H9 (cell line): ENCODE measurements around the gene PLD1. TPM values are rescaled to one million over a fixed set of nuclear protein-coding genes. Genes with fewer than 3 reads are reported as not detected.

Experiments
- DNase-seq: peaks from one replicate; pipeline ENCODE4 v3.0.0-alpha.2; 2017
- H2AFZ ChIP-seq: one replicate; pipeline ENCODE4 v1.6.1; 2013; ENCODE audit warnings: mild to moderate bottlenecking, low read length, control low read depth, moderate library complexity
- H2AK5ac ChIP-seq: 2 replicates; pipeline ENCODE4 v1.6.1; 2013; ENCODE audit warnings: low read length, control low read depth, mixed read lengths; ENCODE audit not compliant: insufficient read length
- H2BK120ac ChIP-seq: one replicate; pipeline ENCODE4 v1.6.1; 2013; ENCODE audit warnings: low read depth, mild to moderate bottlenecking, low read length, control low read depth, inconsistent platforms; ENCODE audit not compliant: poor library complexity, severe bottlenecking
- H2BK12ac ChIP-seq: 2 replicates; pipeline ENCODE4 v1.6.1; 2013; ENCODE audit warnings: low read length, control low read depth, mixed read lengths, low read depth; ENCODE audit not compliant: insufficient read length
- H2BK15ac ChIP-seq: 2 replicates; pipeline ENCODE4 v1.6.1; 2013; ENCODE audit warnings: low read depth, low read length, control low read depth
- H2BK20ac ChIP-seq: one replicate; pipeline ENCODE4 v1.6.1; 2013; ENCODE audit warnings: low read depth, mild to moderate bottlenecking, low read length, control low read depth, inconsistent platforms; ENCODE audit not compliant: poor library complexity, severe bottlenecking
- H2BK5ac ChIP-seq: 2 replicates; pipeline ENCODE4 v1.6.1; 2013; ENCODE audit warnings: low read length, control low read depth, mixed read lengths; ENCODE audit not compliant: insufficient read length
- H3K14ac ChIP-seq: 2 replicates; pipeline ENCODE4 v1.6.1; 2013; ENCODE audit warnings: low read length, control low read depth; ENCODE audit not compliant: insufficient read depth
- H3K18ac ChIP-seq: 2 replicates; pipeline ENCODE4 v1.6.1; 2013; ENCODE audit warnings: low read depth, mild to moderate bottlenecking, mixed read lengths, low read length, control low read depth; ENCODE audit not compliant: insufficient read length
- H3K23ac ChIP-seq: 2 replicates; pipeline ENCODE4 v1.6.1; 2013; ENCODE audit warnings: low read length, control low read depth, mixed read lengths, low read depth; ENCODE audit not compliant: insufficient read length
- H3K23me2 ChIP-seq: 2 replicates; pipeline ENCODE4 v1.6.1; 2013; ENCODE audit warnings: low read depth, mild to moderate bottlenecking, mixed read lengths, low read length, control low read depth; ENCODE audit not compliant: insufficient read length, poor library complexity, severe bottlenecking
- H3K27ac ChIP-seq: 2 replicates; pipeline ENCODE4 v1.5.1; 2013; ENCODE audit warnings: low read length, control low read depth, mixed read lengths, low read depth; ENCODE audit not compliant: insufficient read length
- H3K27me3 ChIP-seq: 2 replicates; pipeline ENCODE4 v1.6.1; 2013; ENCODE audit warnings: low read length, control low read depth, inconsistent platforms; ENCODE audit not compliant: insufficient read depth
- H3K4ac ChIP-seq: 2 replicates; pipeline ENCODE4 v1.6.1; 2013; ENCODE audit warnings: low read depth, mild to moderate bottlenecking, control low read depth, inconsistent platforms, low read length, moderate library complexity
- H3K4me1 ChIP-seq: 2 replicates; pipeline ENCODE4 v1.6.1; 2013; ENCODE audit warnings: low read length, control low read depth, inconsistent platforms; ENCODE audit not compliant: insufficient read depth
- H3K4me2 ChIP-seq: 2 replicates; pipeline ENCODE4 v1.6.1; 2013; ENCODE audit warnings: low read length, control low read depth, mixed read lengths; ENCODE audit not compliant: insufficient read length, insufficient read depth
- H3K56ac ChIP-seq: 2 replicates; pipeline ENCODE4 v1.6.1; 2013; ENCODE audit warnings: low read depth, mild to moderate bottlenecking, mixed read lengths, low read length, control low read depth; ENCODE audit not compliant: insufficient read length
- H3K79me1 ChIP-seq: 2 replicates; pipeline ENCODE4 v1.6.1; 2013; ENCODE audit warnings: low read depth, mild to moderate bottlenecking, moderate library complexity, low read length, control low read depth, inconsistent platforms; ENCODE audit not compliant: insufficient read depth, poor library complexity, severe bottlenecking
- H3K79me2 ChIP-seq: 2 replicates; pipeline ENCODE4 v1.6.1; 2013; ENCODE audit warnings: low read length, control low read depth, inconsistent platforms; ENCODE audit not compliant: insufficient read depth
- H3K9ac ChIP-seq: 2 replicates; pipeline ENCODE4 v1.6.1; 2013; ENCODE audit warnings: low read length, control low read depth, mixed read lengths; ENCODE audit not compliant: insufficient read length; ENCODE audit errors: extremely low read depth
- H3K9me3 ChIP-seq: one replicate; pipeline ENCODE4 v1.6.1; 2013; ENCODE audit warnings: low read depth, low read length, inconsistent platforms; ENCODE audit not compliant: control insufficient read depth
- H3T11ph ChIP-seq: one replicate; pipeline ENCODE4 v1.6.1; 2013; ENCODE audit warnings: mild to moderate bottlenecking, low read length, control low read depth, inconsistent platforms
- H4K20me1 ChIP-seq: one replicate; pipeline ENCODE4 v1.6.1; 2013; ENCODE audit not compliant: control insufficient read depth, insufficient read length, insufficient read depth
- H4K5ac ChIP-seq: 2 replicates; pipeline ENCODE4 v1.6.1; 2013; ENCODE audit warnings: low read depth, mild to moderate bottlenecking, mixed read lengths, low read length, control low read depth; ENCODE audit not compliant: insufficient read length
- H4K8ac ChIP-seq: replicated peaks from 2 replicates; pipeline ENCODE4 v1.6.1; 2013; ENCODE audit warnings: low read length, control low read depth, mixed read lengths, low read depth; ENCODE audit not compliant: insufficient read length
- H4K91ac ChIP-seq: 2 replicates; pipeline ENCODE4 v1.6.1; 2013; ENCODE audit warnings: low read depth, mild to moderate bottlenecking, moderate library complexity, mixed read lengths, low read length, control low read depth; ENCODE audit not compliant: insufficient read length
- H3K27ac Mint-ChIP-seq, 3 experiments: 2 replicates in 2 of 3; 3 replicates in 1 of 3; pipeline ENCODE4 v1.8.0; 2020 to 2021; ENCODE audit warnings: mixed read lengths in 3 of 3, mild to moderate bottlenecking in 1 of 3, moderate library complexity in 1 of 3
- H3K27me3 Mint-ChIP-seq: 2 replicates; pipeline ENCODE4 v1.8.0; 2021; ENCODE audit warnings: low read depth, mild to moderate bottlenecking, moderate library complexity, mixed read lengths
- H3K36me3 Mint-ChIP-seq, 3 experiments: 2 replicates in 2 of 3; 3 replicates in 1 of 3; pipeline ENCODE4 v1.8.0; 2020 to 2021; ENCODE audit warnings: low read depth in 3 of 3, mixed read lengths in 3 of 3; ENCODE audit not compliant: insufficient read depth in 1 of 3
- H3K4me1 Mint-ChIP-seq, 2 experiments: 2 replicates each; pipeline ENCODE4 v1.8.0; 2020; ENCODE audit warnings: mixed read lengths in 2 of 2
- H3K4me3 Mint-ChIP-seq, 2 experiments: 2 replicates in 1 of 2; 3 replicates in 1 of 2; pipeline ENCODE4 v1.8.0; 2020 to 2021; ENCODE audit warnings: mild to moderate bottlenecking in 2 of 2, mixed read lengths in 2 of 2, moderate library complexity in 1 of 2
- H3K9me3 Mint-ChIP-seq, 2 experiments: 2 replicates in 1 of 2; 3 replicates in 1 of 2; pipeline ENCODE4 v1.8.0; 2020; ENCODE audit warnings: mild to moderate bottlenecking in 2 of 2, mixed read lengths in 2 of 2, moderate library complexity in 1 of 2
- CTCF ChIP-seq: fragments of 200-600 bp; sonication (generic); conservative IDR thresholded peaks from 3 replicates; pipeline ENCODE4 v1.8.0; 2021; ENCODE audit warnings: antibody characterized with exemption, mild to moderate bottlenecking
- WGBS: extraction: QIAGEN DNeasy Blood & Tissue Kit; methylation state at CpG from one replicate; pipeline ENCODE4 v1.1.7; 2013; ENCODE audit warnings: missing lambda C conversion rate, low lambda C conversion rate, mixed read lengths; ENCODE audit not compliant: insufficient read length; ENCODE audit errors: extremely low coverage; 5-methylcytosine and 5-hydroxymethylcytosine counted together
- total RNA-seq: library from RNA; stranded (reverse); gene quantifications from 2 replicates; pipeline ENCODE4 v1.2.1, GENCODE V29; 2021

PLD1 gene
- total RNA-seq, 1 experiment from 2014 or later, result 1.8 TPM

GRCh38 chr3:171552531-171552930 lies 257.8 kb downstream of the PLD1 start:
- no peaks in the 10 kb centered on the region; a peak in 1 of 5 replicates for H3K9me3 Mint-ChIP-seq

More at GRCh38 chr3:171552531-171552930, 257.8 kb downstream of the PLD1 start:
- Histone ChIP-seq H2BK12ac (no peak overlapping the region), H2BK120ac (no peak overlapping the region), H2BK5ac (no peak overlapping the region), H3T11ph (no peak overlapping the region), H3K23ac (no peak overlapping the region), H2BK15ac (no peak overlapping the region), H3K27ac (no peak overlapping the region), H4K8ac (no peak overlapping the region), H3K9me3 (no peaks in the 10 kb centered on the region), H3K4me2 (no peak overlapping the region), H3K56ac (no peak overlapping the region), H2BK20ac (no peak overlapping the region), H4K5ac (no peak overlapping the region), H3K27me3 (no peaks in the 10 kb centered on the region), H3K4me1 (peaks cover 4% of the 10 kb centered on the region; the same call in 1 of the 2 replicates), H3K18ac (no peak overlapping the region), H3K79me2 (0 out of 2 replicates have a peak, but pooled peaks cover 2% of the 10 kb centered on the region), H4K20me1 (no peaks in the 10 kb centered on the region), H2AFZ (no peak overlapping the region), H4K91ac (no peak overlapping the region), H3K79me1 (no peaks in the 10 kb centered on the region), H3K23me2 (no peaks in the 10 kb centered on the region), H3K9ac (no peak overlapping the region), H3K14ac (no peak overlapping the region), H2AK5ac (no peak overlapping the region), H3K4ac (no peak overlapping the region)
- no peak for DNase-seq
- no peaks in the 10 kb centered on the region for H3K36me3 Mint-ChIP-seq
- H3K27me3 Mint-ChIP-seq, result no peaks in the 10 kb centered on the region
- H3K4me3 Mint-ChIP-seq, result no peak overlapping the region
- TF ChIP-seq CTCF, result no peak
- no CpG with 5 or more reads among the region's 1 CpG for WGBS
- H3K27ac Mint-ChIP-seq, result no peak overlapping the region
- H3K4me1 Mint-ChIP-seq, result peaks cover 2 to 5% of the 10 kb centered on the region in 2 experiments; a peak in 2 of 4 replicates
